ENCODE measurements around the gene SUCLG2.

DNA sequence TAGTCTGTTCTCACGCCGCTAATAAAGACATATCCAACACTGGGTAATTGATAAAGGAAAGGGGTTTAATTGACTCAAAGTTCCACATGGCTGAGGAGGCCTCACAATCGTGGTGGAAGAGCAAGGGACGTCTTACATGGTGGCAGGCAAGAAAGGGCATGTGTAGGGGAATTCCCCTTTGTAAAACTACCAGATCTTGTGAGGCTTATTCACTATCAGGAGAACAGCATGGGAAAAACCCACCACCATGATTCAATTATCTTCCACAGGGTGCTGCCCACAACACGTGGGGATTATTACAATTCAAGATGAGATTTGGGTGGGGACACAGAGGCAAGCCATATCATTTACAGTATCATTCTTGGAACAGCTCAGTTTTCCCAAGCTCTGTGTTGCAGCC is 268.0 kb downstream of the SUCLG2 start:
- TF ChIP-seq CTCF (IDR thresholded peaks at IDR 0.05) (no peak), POLR2AphosphoS5 (IDR thresholded peaks at IDR 0.05; ENCODE audit: insufficient read depth in 1 of 2, low read depth in 1 of 2) (no peak)
